ENCODE data around the gene ATP11C.

Gene ATP11C

DNA sequence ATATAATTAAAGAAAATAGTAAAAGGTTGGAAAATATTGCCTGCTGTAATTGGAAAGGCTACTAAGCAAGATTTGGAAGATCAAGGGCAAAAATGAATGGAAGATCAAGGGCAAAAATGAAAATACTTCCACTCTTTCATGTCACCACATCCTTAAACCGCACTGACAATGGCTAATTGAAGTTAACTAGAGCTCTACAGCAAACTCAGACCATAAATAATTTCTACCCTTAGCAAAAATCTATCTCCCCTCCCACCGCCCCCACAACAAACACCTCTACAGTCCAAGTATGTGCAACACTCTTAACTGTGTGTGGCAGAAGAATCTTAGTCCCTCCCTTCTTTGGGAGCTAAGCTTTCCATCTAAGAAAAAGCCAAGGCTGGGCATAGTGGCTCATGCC is 27.1 kb downstream of the ATP11C start:
- TF ChIP-seq CTCF (IDR thresholded peaks at IDR 0.05; ENCODE audit: insufficient read depth, low read depth, low read length, missing control alignments): no peak
- H3K4me3 ChIP-seq (ENCODE audit: low read depth, low read length): no peak overlapping the region
- DNase-seq (ENCODE audit: low read depth): no peak

DNA sequence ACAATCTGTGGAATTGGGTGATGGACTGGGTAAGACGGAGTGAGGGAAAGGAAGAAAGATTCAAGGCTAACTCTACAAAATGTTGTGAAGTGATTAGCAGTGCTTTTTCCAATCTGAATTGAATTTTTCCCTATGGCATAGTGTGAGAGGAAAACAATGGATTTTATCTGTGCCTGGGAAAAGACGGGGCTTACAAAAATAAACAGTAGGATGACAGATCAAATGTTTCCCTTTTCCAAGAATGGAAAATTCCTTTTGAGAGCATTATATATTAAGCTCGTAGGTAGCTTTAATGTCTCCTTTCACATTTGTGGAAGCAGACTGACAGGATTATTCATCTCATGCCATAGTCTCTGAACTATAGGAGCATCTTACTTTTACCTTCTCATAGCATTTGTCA is 27.8 kb downstream of the ATP11C start:
- no peak for DNase-seq (ENCODE audit: low read depth)
- no peak for TF ChIP-seq CTCF (IDR thresholded peaks at IDR 0.05; ENCODE audit: insufficient read depth, low read depth, low read length, missing control alignments)
- no peak overlapping the region for H3K4me3 ChIP-seq (ENCODE audit: low read depth, low read length)

GRCh38 chrX:139903210-139903609 is 29.6 kb downstream of the ATP11C start:
- H3K4me3 ChIP-seq (ENCODE audit: low read depth, low read length): no peak overlapping the region
- no peak for DNase-seq (ENCODE audit: low read depth)
- no peak for TF ChIP-seq CTCF (IDR thresholded peaks at IDR 0.05; ENCODE audit: insufficient read depth, low read depth, low read length, missing control alignments)

- DNase-seq (ENCODE audit: low read depth): no peak
- no peak for TF ChIP-seq CTCF (IDR thresholded peaks at IDR 0.05; ENCODE audit: insufficient read depth, low read depth, low read length, missing control alignments)
- no peak overlapping the region for H3K4me3 ChIP-seq (ENCODE audit: low read depth, low read length)
These were observed 30.3 kb downstream of the ATP11C start for GRCh38 chrX:139902559-139902958.

GRCh38 chrX:139898334-139898733 is 34.5 kb downstream of the ATP11C start:
- no peak overlapping the region for H3K4me3 ChIP-seq (ENCODE audit: low read depth, low read length)
- no peak for DNase-seq (ENCODE audit: low read depth)
- TF ChIP-seq CTCF (IDR thresholded peaks at IDR 0.05; ENCODE audit: insufficient read depth, low read depth, low read length, missing control alignments): no peak

DNA sequence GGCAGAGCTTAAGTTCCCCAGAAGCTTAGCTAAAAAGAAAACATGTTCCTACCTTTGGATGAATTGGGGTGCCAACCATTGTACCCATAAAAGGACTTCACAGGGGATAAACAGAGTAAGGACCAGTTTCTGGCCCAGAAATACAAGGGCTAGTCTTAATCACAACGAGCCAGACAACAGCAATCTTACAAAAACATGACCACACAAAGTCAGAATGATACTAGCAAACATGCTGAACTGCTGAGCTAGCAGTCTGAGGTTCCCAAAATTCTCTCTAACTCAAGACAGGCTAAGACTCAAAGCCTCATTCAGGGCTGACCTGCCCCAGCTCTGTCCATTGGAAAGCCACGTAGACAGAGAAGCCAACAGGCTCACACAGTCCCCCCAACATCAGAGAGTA is 40.3 kb downstream of the ATP11C start:
- DNase-seq (ENCODE audit: low read depth): peak; percentile 60
- no peak overlapping the region for H3K4me3 ChIP-seq (ENCODE audit: low read depth, low read length)
- no peak for TF ChIP-seq CTCF (IDR thresholded peaks at IDR 0.05; ENCODE audit: insufficient read depth, low read depth, low read length, missing control alignments)

GRCh38 chrX:139890991-139891700 is 41.7 kb downstream of the ATP11C start:
- no peak for TF ChIP-seq CTCF (IDR thresholded peaks at IDR 0.05; ENCODE audit: insufficient read depth, low read depth, low read length, missing control alignments)
- DNase-seq (ENCODE audit: low read depth): no peak

More at GRCh38 chrX:139890991-139891700, 41.7 kb downstream of the ATP11C start:
- no peak overlapping the region for H3K4me3 ChIP-seq (ENCODE audit: low read depth, low read length)
